ENCODE measurements around the gene NFAT5.

DNA sequence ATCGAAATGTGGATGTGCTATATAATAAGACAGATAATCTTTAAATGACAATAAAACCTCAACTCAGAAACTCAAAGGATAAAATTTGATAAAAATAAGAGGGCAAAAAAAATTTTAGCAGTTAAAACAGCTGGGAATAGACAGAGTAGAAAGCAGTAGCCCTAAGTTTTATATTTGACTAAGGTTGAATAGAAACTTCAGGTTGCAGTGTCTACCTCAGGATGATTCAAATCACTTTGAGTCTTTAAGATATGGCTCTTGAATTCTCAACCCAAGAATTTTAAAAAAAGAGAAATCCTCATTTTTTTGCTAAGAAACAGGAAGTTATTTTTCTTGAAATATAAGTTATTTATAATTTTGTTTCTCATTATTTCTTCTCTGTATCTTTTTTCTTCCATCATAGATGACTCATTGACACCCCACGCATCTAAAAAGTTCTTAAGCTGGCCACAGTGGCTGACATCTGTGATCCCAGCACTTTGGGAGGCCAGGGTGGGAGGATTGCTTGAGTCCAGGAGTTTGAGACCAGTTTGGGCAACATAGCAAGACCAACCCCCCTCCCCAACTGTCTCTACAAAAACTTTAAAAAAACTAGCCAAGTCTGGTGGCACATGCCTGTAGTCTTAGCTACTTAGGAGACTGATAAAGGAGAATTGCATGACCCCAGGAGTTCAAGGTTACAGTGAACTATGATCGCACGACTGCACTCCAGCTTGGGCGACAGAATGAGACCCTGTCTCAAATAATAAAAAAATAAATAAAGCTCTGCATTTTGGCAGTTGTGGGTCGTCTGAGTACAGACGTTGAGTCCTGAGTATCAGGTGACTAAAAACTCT lies 23.9 kb downstream of the NFAT5 start:
- TF ChIP-seq, protein P1, sequence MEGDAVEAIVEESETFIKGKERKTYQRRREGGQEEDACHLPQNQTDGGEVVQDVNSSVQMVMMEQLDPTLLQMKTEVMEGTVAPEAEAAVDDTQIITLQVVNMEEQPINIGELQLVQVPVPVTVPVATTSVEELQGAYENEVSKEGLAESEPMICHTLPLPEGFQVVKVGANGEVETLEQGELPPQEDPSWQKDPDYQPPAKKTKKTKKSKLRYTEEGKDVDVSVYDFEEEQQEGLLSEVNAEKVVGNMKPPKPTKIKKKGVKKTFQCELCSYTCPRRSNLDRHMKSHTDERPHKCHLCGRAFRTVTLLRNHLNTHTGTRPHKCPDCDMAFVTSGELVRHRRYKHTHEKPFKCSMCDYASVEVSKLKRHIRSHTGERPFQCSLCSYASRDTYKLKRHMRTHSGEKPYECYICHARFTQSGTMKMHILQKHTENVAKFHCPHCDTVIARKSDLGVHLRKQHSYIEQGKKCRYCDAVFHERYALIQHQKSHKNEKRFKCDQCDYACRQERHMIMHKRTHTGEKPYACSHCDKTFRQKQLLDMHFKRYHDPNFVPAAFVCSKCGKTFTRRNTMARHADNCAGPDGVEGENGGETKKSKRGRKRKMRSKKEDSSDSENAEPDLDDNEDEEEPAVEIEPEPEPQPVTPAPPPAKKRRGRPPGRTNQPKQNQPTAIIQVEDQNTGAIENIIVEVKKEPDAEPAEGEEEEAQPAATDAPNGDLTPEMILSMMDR (IDR thresholded peaks at IDR 0.05) = no peak
- TF ChIP-seq EZH2 (IDR thresholded peaks at IDR 0.05) (no peak), EZH2phosphoT487 (IDR thresholded peaks at IDR 0.05) (no peak)

Measured in neural progenitor cell (in vitro differentiated cells).